Pancreas (tissue), 10 donors: ENCODE results near the gene NELFE. TPM values are rescaled to one million over a fixed set of nuclear protein-coding genes. Genes with fewer than 3 reads are reported as not detected.

Experiments used
- ATAC-seq, 4 donors: fragments of 200-7000 bp; cut with Tn5 transposase; one replicate each; pipeline versions ENCODE4 v1.8.0 to v1.9.1; 2020; ENCODE audit warnings: mild to moderate bottlenecking in 4 of 4, moderate library complexity in 4 of 4
- DNase-seq, 6 donors: peaks; one replicate each; pipeline ENCODE4 v3.0.0-alpha.2; 2020
- FAIRE-seq: peaks from 2 replicates; lab custom pipeline; 2012; peaks lifted over from hg19 to GRCh38; lab: Jason Lieb, UNC
- H3K27ac ChIP-seq, 4 donors: fragments of 200-600 bp; sonication (generic); 1 replicate in 3 of 4; 2 replicates in 1 of 4; pipeline versions ENCODE4 v1.5.0 to v1.8.0; 2020
- H3K27me3 ChIP-seq, 4 donors: fragments of 200-600 bp; one replicate each; pipeline ENCODE4 v1.8.0; 2021
- H3K36me3 ChIP-seq, 3 donors: fragments of 200-600 bp; sonication (generic) in 1 of 3; one replicate each; pipeline versions ENCODE4 v1.5.0 to v1.8.0; 2020 to 2021
- H3K4me1 ChIP-seq, 3 donors: fragments of 200-600 bp; one replicate each; pipeline ENCODE4 v1.8.0; 2021
- H3K4me3 ChIP-seq, 4 donors: fragments of 200-600 bp; sonication (generic) in 2 of 4; one replicate each; pipeline versions ENCODE4 v1.5.0 to v1.8.0; 2020 to 2021
- H3K9me3 ChIP-seq, 4 donors: fragments of 200-600 bp; one replicate each; pipeline ENCODE4 v1.8.0; 2021
- CTCF ChIP-seq, 4 donors: fragments of 200-600 bp; sonication (generic) in 3 of 4; IDR thresholded peaks; one replicate each; pipeline versions ENCODE4 v1.5.0 to v1.8.0; 2021; ENCODE audit warnings: antibody characterized with exemption in 4 of 4
- WGBS, 2 donors: extraction: QIAGEN DNeasy Blood & Tissue Kit; methylation state at CpG; one replicate each; pipeline ENCODE4 v1.1.7; 2013; 5-methylcytosine and 5-hydroxymethylcytosine counted together
- intact Hi-C, 3 donors: fragments of 100-400 bp; cut with DNase I; formaldehyde crosslinking; loops; one replicate each; pipeline versions ENCODE4 v1.11.1 to v1.14.2; 2022
- polyA plus RNA-seq, 2 donors: library from polyadenylated mRNA; stranded (reverse); fragments of 200-250 nt; gene quantifications; one replicate each; pipeline ENCODE4 v1.2.3, GENCODE V29; 2013
- total RNA-seq, 6 donors: library from RNA; stranded (reverse); fragmentation: NEBNext Ultra II Directional in 4 of 6; extraction: Animal tissue kit (Norgen Biotek cat#: 25700) in 4 of 6; gene quantifications; one replicate each; pipeline versions ENCODE4 v1.2.1 to v1.2.4, GENCODE V29; 2021 to 2023
- donor health status: healthy with polysubstance abuse.
- donor health status: DM: no; HTN: no; CAD: no; lungs with moderate emphysema.
- donor health status: DM: no; HTN: no; CAD: no.
- donor health status: control.
- donor health status: control.
- donor health status: Bipolar disorder and iron deficiency.
- donor health status: DM: yes; HTN: yes; CAD: no.
- donor health status: DM: no; HTN: no; CAD: no.
- donor health status: DM: no; HTN: no; CAD: no.
- donor health status: DM: yes; HTN: yes; CAD: no.

Gene NELFE
- total and polyA plus RNA-seq, 8 donors = 22.5 to 43.8 (median 31.5) TPM

DNA sequence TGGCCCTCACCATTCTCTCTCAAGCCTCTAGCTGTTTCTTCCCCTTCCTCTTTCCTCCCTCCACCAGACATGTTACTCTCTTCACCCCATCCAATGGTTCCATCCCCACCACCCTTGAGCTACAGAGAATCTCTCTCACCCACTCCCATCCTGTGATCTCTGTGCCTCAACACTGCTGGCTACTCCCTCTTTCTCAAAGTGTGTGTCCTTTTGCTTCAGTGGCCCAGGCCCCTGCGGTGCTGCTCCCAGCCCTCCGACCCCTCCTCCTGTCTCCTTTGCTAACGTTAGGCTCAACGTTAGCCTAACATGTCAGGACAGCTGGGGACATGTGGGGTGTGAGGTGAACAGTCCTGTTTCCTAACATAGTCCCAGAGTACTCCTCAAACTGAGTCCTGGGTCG lies 5.9 kb downstream of the NELFE start:
- intact Hi-C loops = loop anchor here in 2 of 3 donors (10.0 kb wide), 1 partner anchor 48 kb away; the partner anchor contains the start of gene ZBTB12 (in 2 of the 2)
- no peak for FAIRE-seq
- no peak for DNase-seq

GRCh38 chr6:31952140-31952805 lies 6.5 kb downstream of the NELFE start:
- ATAC-seq (peak; percentile 55 to 92 (median 80)), FAIRE-seq (no peak), DNase-seq (peak in 5 of 6 donors; percentile 34 to 85 (median 67))
- no peaks in the 10 kb centered on the region for H3K27me3 ChIP-seq
- peaks cover 0 to 26% (median 14%) of the 10 kb centered on the region in 3 donors for H3K36me3 ChIP-seq
- no peaks in the 10 kb centered on the region for H3K4me1 ChIP-seq
- 52 to 54% methylated on average over 5 of the region's 5 CpGs for WGBS, 2 donors
- peak; percentile 37 to 75 (median 73) for TF ChIP-seq CTCF (IDR thresholded peaks at IDR 0.05)
- no peak overlapping the region for H3K4me3 ChIP-seq
- peak overlapping the region in 1 of 4 donors; percentile 19 for H3K27ac ChIP-seq
- intact Hi-C loops = loop anchor here in 2 of 3 donors (10.0 kb wide), 1 partner anchor 47 kb away; the partner anchor contains the start of gene ZBTB12 (in 2 of the 2)
- no peaks in the 10 kb centered on the region for H3K9me3 ChIP-seq

More for the DNA sequence above, 5.9 kb downstream of the NELFE start:
- H3K4me3 ChIP-seq = no peak overlapping the region
- TF ChIP-seq CTCF (IDR thresholded peaks at IDR 0.05) = no peak
- no peak overlapping the region for H3K27ac ChIP-seq
- no peaks in the 10 kb centered on the region for H3K27me3 ChIP-seq
- peaks cover 0 to 6% (median 0%) of the 10 kb centered on the region in 3 donors for H3K4me1 ChIP-seq
- WGBS, 2 donors = 72 to 74% methylated on average over 5 of the region's 5 CpGs
- ATAC-seq = no peak
- H3K36me3 ChIP-seq = peaks cover 0 to 26% (median 14%) of the 10 kb centered on the region in 3 donors
- no peaks in the 10 kb centered on the region for H3K9me3 ChIP-seq

DNA sequence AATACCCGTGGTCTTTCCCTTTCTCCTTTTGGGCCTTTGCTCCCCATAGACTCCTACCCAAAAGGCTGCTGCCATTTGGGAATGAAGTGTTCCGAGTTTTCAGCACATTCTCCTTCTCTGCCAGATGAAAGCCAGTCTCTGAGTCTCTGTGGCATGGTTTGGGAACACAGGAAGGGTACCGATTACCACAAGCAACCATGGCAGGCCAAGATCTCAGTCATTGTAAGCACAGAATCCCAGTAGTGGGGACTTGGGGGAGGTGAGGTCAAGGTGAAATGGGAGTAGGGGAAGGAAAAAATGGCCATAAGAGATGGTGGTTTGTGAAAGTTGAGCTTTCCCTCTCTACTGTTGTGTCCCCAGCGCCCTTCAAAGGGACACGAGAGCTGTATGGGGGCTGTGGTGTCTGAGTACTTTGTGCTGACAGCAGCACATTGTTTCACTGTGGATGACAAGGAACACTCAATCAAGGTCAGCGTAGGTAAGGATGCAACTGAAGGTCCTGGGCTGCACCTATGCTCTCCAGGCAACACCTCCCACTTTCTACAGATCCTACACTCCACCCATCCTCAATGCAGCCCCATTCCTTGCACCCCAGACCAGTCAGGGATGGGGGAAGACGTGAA lies 8.7 kb downstream of the NELFE start:
- H3K4me3 ChIP-seq = no peak overlapping the region
- TF ChIP-seq CTCF (IDR thresholded peaks at IDR 0.05) = no peak
- no peak for ATAC-seq
- WGBS, 2 donors = 77% methylated on average over 7 of the region's 7 CpGs
- H3K36me3 ChIP-seq = peaks cover 0 to 26% (median 12%) of the 10 kb centered on the region in 3 donors
- FAIRE-seq = no peak
- peaks cover 0 to 5% (median 0%) of the 10 kb centered on the region in 3 donors for H3K4me1 ChIP-seq
- H3K27me3 ChIP-seq = no peaks in the 10 kb centered on the region
- H3K9me3 ChIP-seq = no peaks in the 10 kb centered on the region
- H3K27ac ChIP-seq = no peak overlapping the region
- DNase-seq = no peak
- intact Hi-C loops = loop anchor here in 2 of 3 donors (10.0 kb wide), 1 partner anchor 45 kb away; the partner anchor contains the start of gene ZBTB12 (in 2 of the 2)

DNA sequence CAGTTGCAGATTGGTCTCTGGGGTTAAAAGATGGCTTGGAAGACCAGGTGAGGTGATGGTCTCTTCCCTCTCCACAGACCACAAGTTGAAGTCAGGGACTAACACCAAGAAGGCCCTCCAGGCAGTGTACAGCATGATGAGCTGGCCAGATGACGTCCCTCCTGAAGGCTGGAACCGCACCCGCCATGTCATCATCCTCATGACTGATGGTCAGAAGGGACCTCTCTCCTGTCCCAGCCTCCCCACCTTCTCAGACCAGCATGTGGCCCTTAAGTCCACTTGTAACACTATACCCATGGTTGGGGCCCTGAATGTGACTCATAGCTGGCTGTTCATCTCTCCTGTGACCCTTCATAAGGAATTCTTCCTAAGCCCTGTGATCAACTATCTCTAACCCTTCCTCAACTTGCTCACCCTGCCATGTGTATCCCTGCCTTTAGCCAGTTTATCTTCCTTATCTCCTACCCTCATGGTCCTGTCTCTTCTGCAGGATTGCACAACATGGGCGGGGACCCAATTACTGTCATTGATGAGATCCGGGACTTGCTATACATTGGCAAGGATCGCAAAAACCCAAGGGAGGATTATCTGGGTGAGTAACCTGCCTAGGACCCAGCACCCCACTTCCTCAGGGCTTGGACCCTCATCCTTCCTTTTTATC lies 9.9 kb downstream of the NELFE start:
- intact Hi-C loops = no loop called here
- H3K36me3 ChIP-seq = peaks cover 0 to 14% (median 5%) of the 10 kb centered on the region in 3 donors

More for the DNA sequence above, 9.9 kb downstream of the NELFE start:
- Histone ChIP-seq H3K4me1 (peaks cover 0 to 9% (median 0%) of the 10 kb centered on the region in 3 donors), H3K27me3 (no peaks in the 10 kb centered on the region), H3K4me3 (no peak overlapping the region), H3K9me3 (no peaks in the 10 kb centered on the region), H3K27ac (no peak overlapping the region)
- no peak for TF ChIP-seq CTCF (IDR thresholded peaks at IDR 0.05)
- ATAC-seq (no peak), FAIRE-seq (no peak), DNase-seq (no peak)
- 72 to 79% methylated on average over 6 of the region's 6 CpGs for WGBS, 2 donors
